Testis (tissue), 2 donors: ENCODE measurements around the gene THEMIS.

ENCODE experiments used
- POLR2A ChIP-seq: fragments of 450-650 bp; IDR thresholded peaks from one replicate; pipeline ENCODE4 v1.6.1; 2017; ENCODE audit warnings: antibody characterized with exemption, mild to moderate bottlenecking, moderate library complexity
- TF ChIP-seq, protein P1 (sequence below), 3 experiments: fragments of 450-650 bp in 2 of 3; fragments of 200-600 bp in 1 of 3; sonication (generic) in 1 of 3; IDR thresholded peaks; one replicate each; pipeline ENCODE4 v1.5.1; 2016 to 2019; ENCODE audit warnings: antibody characterized with exemption in 3 of 3, mild to moderate bottlenecking in 2 of 3, moderate library complexity in 1 of 3

DNA sequence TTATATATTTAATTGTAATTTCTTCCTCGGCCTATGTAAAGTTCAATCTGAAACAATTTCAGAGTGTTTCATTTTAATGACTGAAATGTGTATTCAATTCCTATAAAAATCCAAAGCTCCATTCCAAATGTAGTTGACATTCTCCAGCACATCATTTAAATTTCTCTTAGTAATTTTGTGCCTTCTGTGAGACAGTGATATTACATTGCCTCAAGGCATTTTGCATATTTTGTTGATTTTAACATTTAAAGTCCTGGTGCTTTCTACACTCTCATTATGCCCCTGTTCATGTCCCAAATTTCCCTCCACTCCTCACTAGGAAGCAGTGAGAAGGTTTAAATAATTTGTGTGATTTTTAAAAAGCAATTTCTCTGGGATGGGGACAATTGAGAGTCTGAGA lies 34.1 kb upstream of the THEMIS start:
- TF ChIP-seq, protein P1, sequence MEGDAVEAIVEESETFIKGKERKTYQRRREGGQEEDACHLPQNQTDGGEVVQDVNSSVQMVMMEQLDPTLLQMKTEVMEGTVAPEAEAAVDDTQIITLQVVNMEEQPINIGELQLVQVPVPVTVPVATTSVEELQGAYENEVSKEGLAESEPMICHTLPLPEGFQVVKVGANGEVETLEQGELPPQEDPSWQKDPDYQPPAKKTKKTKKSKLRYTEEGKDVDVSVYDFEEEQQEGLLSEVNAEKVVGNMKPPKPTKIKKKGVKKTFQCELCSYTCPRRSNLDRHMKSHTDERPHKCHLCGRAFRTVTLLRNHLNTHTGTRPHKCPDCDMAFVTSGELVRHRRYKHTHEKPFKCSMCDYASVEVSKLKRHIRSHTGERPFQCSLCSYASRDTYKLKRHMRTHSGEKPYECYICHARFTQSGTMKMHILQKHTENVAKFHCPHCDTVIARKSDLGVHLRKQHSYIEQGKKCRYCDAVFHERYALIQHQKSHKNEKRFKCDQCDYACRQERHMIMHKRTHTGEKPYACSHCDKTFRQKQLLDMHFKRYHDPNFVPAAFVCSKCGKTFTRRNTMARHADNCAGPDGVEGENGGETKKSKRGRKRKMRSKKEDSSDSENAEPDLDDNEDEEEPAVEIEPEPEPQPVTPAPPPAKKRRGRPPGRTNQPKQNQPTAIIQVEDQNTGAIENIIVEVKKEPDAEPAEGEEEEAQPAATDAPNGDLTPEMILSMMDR (IDR thresholded peaks at IDR 0.05) = no peak
- no peak for TF ChIP-seq POLR2A
